ENCODE results near the gene DMTF1. TPM values are rescaled to one million over a fixed set of nuclear protein-coding genes. Genes with fewer than 3 reads are reported as not detected.

DMTF1 gene
- total and polyA plus RNA-seq, 9 of the 15 experiments (the other 6 are each of a cell fraction or from before 2014, with no cell fraction given) = 25.7 to 208 (median 74.7) TPM

- TF ChIP-seq ZBTB40 (IDR thresholded peaks at IDR 0.05) = no peak
- no peak for TF ChIP-seq ZBTB40 (CRISPR knock-in tag; IDR thresholded peaks at IDR 0.05)
- no peak for TF ChIP-seq FOS (IDR thresholded peaks at IDR 0.05; ENCODE audit: extremely low read depth, insufficient read length)
- TF ChIP-seq SRSF7 (optimal IDR thresholded peaks at IDR 0.05; ENCODE audit: low read depth, low read length) = no peak
- TF ChIP-seq LCOR (CRISPR knock-in tag; IDR thresholded peaks at IDR 0.05) = no peak
- no peak for TF ChIP-seq MAZ (CRISPR knock-in tag; conservative IDR thresholded peaks at IDR 0.05 in 1 of 2, IDR thresholded peaks at IDR 0.05 in 1 of 2)
- no peak for TF ChIP-seq GATAD2B (IDR thresholded peaks at IDR 0.05; ENCODE audit: borderline replicate concordance)
- TF ChIP-seq THRB (CRISPR knock-in tag; conservative IDR thresholded peaks at IDR 0.05) = no peak
- no peak for TF ChIP-seq ZNF23 (CRISPR knock-in tag; IDR thresholded peaks at IDR 0.05)
Measured at GRCh38 chr7:87209295-87209924, 57.2 kb downstream of the DMTF1 start (continued).

Measured in K562 (cell line).